Keratinocyte (primary cell): ENCODE measurements around the gene FHOD3. TPM values are rescaled to one million over a fixed set of nuclear protein-coding genes. Genes with fewer than 3 reads are reported as not detected.

Experiments
- DNase-seq: peaks from one replicate; pipeline ENCODE4 v3.0.0-alpha.2; 2011; ENCODE audit warnings: low read depth, missing footprints, low spot score
- FAIRE-seq: peaks from 2 replicates; lab custom pipeline; 2011; peaks lifted over from hg19 to GRCh38; lab: Jason Lieb, UNC
- H2AFZ ChIP-seq: 2 replicates; pipeline ENCODE4 v1.6.0; 2012; ENCODE audit warnings: low read length, control low read depth, inconsistent platforms; ENCODE audit not compliant: control insufficient read depth
- H3K27ac ChIP-seq: 2 replicates; pipeline ENCODE4 v1.5.1; 2011; ENCODE audit warnings: low read length; ENCODE audit not compliant: control insufficient read depth, insufficient read depth
- H3K27me3 ChIP-seq: 3 replicates; pipeline ENCODE4 v1.6.0; 2011; ENCODE audit warnings: low read length; ENCODE audit not compliant: control insufficient read depth, insufficient read depth; ENCODE audit errors: extremely low read depth
- H3K36me3 ChIP-seq, 2 experiments: 2 replicates in 1 of 2; 3 replicates in 1 of 2; pipeline ENCODE4 v1.5.1; 2011; ENCODE audit warnings: low read length in 2 of 2, mild to moderate bottlenecking in 1 of 2; ENCODE audit not compliant: control insufficient read depth in 2 of 2, insufficient read depth in 2 of 2; ENCODE audit errors: extremely low read depth in 1 of 2
- H3K4me1 ChIP-seq: 3 replicates; pipeline ENCODE4 v1.5.1; 2011; ENCODE audit warnings: low read length; ENCODE audit not compliant: control insufficient read depth, insufficient read depth; ENCODE audit errors: extremely low read depth
- H3K4me2 ChIP-seq: 3 replicates; pipeline ENCODE4 v1.6.0; 2011; ENCODE audit warnings: low read depth, low read length; ENCODE audit not compliant: control insufficient read depth, insufficient read depth; ENCODE audit errors: extremely low read depth
- H3K4me3 ChIP-seq, 3 experiments: fragments of 200-600 bp in 1 of 3; sonication (generic) in 1 of 3; 2 replicates in 2 of 3; 3 replicates in 1 of 3; pipeline ENCODE4 v1.5.1; 2011 to 2016; ENCODE audit warnings: low read length in 3 of 3, mild to moderate bottlenecking in 3 of 3, control low read depth in 2 of 3, inconsistent platforms in 1 of 3, low read depth in 1 of 3, mixed read lengths in 1 of 3, mixed run types in 1 of 3, moderate library complexity in 1 of 3; ENCODE audit not compliant: control insufficient read depth in 2 of 3, insufficient read depth in 2 of 3; ENCODE audit errors: extremely low read depth in 1 of 3
- H3K79me2 ChIP-seq: 2 replicates; pipeline ENCODE4 v1.6.0; 2012; ENCODE audit warnings: low read length; ENCODE audit not compliant: control insufficient read depth, insufficient read depth
- H3K9ac ChIP-seq: 3 replicates; pipeline ENCODE4 v1.6.0; 2011; ENCODE audit warnings: low read length; ENCODE audit not compliant: control insufficient read depth, insufficient read depth; ENCODE audit errors: extremely low read depth
- H3K9me1 ChIP-seq: 3 replicates; pipeline ENCODE4 v1.6.0; 2011; ENCODE audit warnings: low read length; ENCODE audit not compliant: control insufficient read depth, insufficient read depth; ENCODE audit errors: extremely low read depth
- H3K9me3 ChIP-seq: 2 replicates; pipeline ENCODE4 v1.5.1; 2012; ENCODE audit warnings: low read depth, low read length; ENCODE audit not compliant: control insufficient read depth
- H4K20me1 ChIP-seq: 3 replicates; pipeline ENCODE4 v1.6.0; 2011; ENCODE audit warnings: low read length; ENCODE audit not compliant: control insufficient read depth, insufficient read depth; ENCODE audit errors: extremely low read depth
- EZH2 ChIP-seq: IDR thresholded peaks from one replicate; pipeline ENCODE4 v1.6.1; 2012; ENCODE audit warnings: inconsistent platforms, mild to moderate bottlenecking, low read length, moderate library complexity
- dilution Hi-C: fragments of 300-500 bp; cut with MboI; formaldehyde crosslinking; loops from one replicate; pipeline ENCODE4 v1.7.0; 2020; ENCODE audit warnings: low sequenced_read_pairs; ENCODE audit not compliant: extremely low pct_ligation_motif_present
- polyA plus RNA-seq, 5 experiments: library from polyadenylated mRNA; depleted of rRNA in 3 of 5; stranded (reverse) in 3 of 5; stranded (forward) in 1 of 5; unstranded in 1 of 5; fragments of >200 nt; gene quantifications; 1 replicate in 1 of 5; 2 replicates in 3 of 5; 3 replicates in 1 of 5; pipeline versions ENCODE4 v1.2.1 to v1.2.3, GENCODE V29; 2011 to 2012; ENCODE audit warnings: missing spikeins in 2 of 5, low read depth in 1 of 5, low replicate concordance in 1 of 5
- TF ChIP-seq, protein P1 (sequence below), 3 experiments: IDR thresholded peaks in 1 of 3; conservative IDR thresholded peaks in 1 of 3; optimal IDR thresholded peaks in 1 of 3; 2 replicates in 2 of 3; 3 replicates in 1 of 3; pipeline versions ENCODE3 to v1.5.1; 2011; ENCODE audit warnings: low read length in 3 of 3, mild to moderate bottlenecking in 3 of 3, moderate library complexity in 2 of 3, control low read depth in 1 of 3, inconsistent platforms in 1 of 3; ENCODE audit not compliant: insufficient read depth in 2 of 3; ENCODE audit errors: extremely low read depth in 1 of 3

The FHOD3 gene
- polyA plus RNA-seq, 1 donor (not counting 4 experiments of a cell fraction or from before 2014, with no cell fraction given), result 7.7 TPM

DNA sequence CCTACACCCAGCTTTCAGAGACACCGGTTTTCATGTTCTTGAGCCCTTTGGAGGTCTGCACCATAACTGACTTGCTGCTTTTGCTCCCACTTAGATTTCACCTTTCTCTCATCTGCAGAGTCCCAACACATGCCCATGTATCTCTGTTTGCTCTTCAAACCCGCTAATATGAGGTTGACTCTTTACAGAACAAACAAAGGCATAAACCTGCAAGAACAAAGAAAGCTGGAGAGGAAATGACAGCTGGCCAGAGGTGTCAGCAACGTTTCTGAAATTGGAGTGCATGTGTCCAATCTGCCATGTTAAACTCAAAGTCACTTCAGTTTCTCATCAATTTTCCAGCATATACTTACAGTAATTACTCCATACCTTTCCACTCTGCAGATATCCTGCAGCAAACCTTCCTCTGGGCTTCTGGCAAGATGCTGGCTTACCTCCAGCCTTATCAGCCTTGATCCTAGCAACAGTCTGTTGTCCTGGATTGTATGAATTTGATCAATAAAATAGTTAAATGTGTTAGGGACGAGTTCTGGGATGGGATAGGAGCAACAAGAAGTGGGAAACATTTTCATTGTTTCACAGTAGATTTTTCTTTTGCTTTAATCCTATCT, 157.4 kb downstream of the FHOD3 start:
- no peaks in the 10 kb centered on the region for H4K20me1 ChIP-seq
- TF ChIP-seq, protein P1, sequence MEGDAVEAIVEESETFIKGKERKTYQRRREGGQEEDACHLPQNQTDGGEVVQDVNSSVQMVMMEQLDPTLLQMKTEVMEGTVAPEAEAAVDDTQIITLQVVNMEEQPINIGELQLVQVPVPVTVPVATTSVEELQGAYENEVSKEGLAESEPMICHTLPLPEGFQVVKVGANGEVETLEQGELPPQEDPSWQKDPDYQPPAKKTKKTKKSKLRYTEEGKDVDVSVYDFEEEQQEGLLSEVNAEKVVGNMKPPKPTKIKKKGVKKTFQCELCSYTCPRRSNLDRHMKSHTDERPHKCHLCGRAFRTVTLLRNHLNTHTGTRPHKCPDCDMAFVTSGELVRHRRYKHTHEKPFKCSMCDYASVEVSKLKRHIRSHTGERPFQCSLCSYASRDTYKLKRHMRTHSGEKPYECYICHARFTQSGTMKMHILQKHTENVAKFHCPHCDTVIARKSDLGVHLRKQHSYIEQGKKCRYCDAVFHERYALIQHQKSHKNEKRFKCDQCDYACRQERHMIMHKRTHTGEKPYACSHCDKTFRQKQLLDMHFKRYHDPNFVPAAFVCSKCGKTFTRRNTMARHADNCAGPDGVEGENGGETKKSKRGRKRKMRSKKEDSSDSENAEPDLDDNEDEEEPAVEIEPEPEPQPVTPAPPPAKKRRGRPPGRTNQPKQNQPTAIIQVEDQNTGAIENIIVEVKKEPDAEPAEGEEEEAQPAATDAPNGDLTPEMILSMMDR (optimal IDR thresholded peaks at IDR 0.05 in 1 of 3, IDR thresholded peaks at IDR 0.05 in 1 of 3, conservative IDR thresholded peaks at IDR 0.05 in 1 of 3; ENCODE audit: extremely low read depth in 1 of 3, insufficient read depth in 2 of 3, low read length in 3 of 3), result no peak
- TF ChIP-seq EZH2, result no peak
- FAIRE-seq (no peak), DNase-seq (no peak)
- dilution Hi-C loops, result no loop called here
- H3K9me1 ChIP-seq, result peaks cover 4% of the 10 kb centered on the region
- H2AFZ ChIP-seq, result no peak overlapping the region
- H3K9ac ChIP-seq, result no peak overlapping the region
- no peak overlapping the region for H3K4me2 ChIP-seq
- H3K9me3 ChIP-seq, result no peaks in the 10 kb centered on the region
- no peak overlapping the region for H3K4me3 ChIP-seq
- peaks cover 31% of the 10 kb centered on the region for H3K4me1 ChIP-seq
- no peaks in the 10 kb centered on the region for H3K27me3 ChIP-seq
- no peak overlapping the region for H3K27ac ChIP-seq
- no peaks in the 10 kb centered on the region for H3K36me3 ChIP-seq
- no peaks in the 10 kb centered on the region for H3K79me2 ChIP-seq

DNA sequence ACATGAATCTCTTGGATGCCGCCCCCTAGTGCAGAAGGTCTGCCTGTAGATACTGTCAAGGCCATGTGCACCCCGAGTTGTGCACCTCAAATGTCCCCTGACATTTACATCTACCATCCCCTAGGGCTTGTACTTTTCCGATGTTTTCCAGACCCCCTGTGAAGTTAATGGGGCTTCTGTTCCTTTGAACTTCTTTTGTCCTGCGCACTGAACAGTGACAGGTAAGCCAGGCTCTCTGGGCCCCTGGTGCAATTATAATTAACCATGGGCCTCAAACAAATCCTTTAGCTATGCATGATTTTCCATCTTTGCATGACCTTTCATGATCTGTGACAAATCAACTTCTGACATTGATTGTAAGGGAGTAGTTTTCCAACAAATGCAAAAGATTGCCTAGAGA, 158.4 kb downstream of the FHOD3 start:
- H4K20me1 ChIP-seq, result no peaks in the 10 kb centered on the region
- H3K9me3 ChIP-seq, result no peaks in the 10 kb centered on the region
- no peaks in the 10 kb centered on the region for H3K36me3 ChIP-seq
- H2AFZ ChIP-seq, result no peak overlapping the region
- no peak overlapping the region for H3K27ac ChIP-seq
- peaks cover 4% of the 10 kb centered on the region for H3K9me1 ChIP-seq
- H3K4me2 ChIP-seq, result no peak overlapping the region
- H3K27me3 ChIP-seq, result no peaks in the 10 kb centered on the region
- TF ChIP-seq EZH2, result no peak
- TF ChIP-seq, protein P1 (optimal IDR thresholded peaks at IDR 0.05 in 1 of 3, IDR thresholded peaks at IDR 0.05 in 1 of 3, conservative IDR thresholded peaks at IDR 0.05 in 1 of 3; ENCODE audit: extremely low read depth in 1 of 3, insufficient read depth in 2 of 3, low read length in 3 of 3), result peak in 1 of 3 experiments; percentile 17
- FAIRE-seq (no peak), DNase-seq (no peak)
- peaks cover 31% of the 10 kb centered on the region for H3K4me1 ChIP-seq
- no peak overlapping the region for H3K9ac ChIP-seq
- dilution Hi-C loops, result no loop called here
- no peak overlapping the region for H3K4me3 ChIP-seq
- no peaks in the 10 kb centered on the region for H3K79me2 ChIP-seq
